DOHH2 (cell line): ENCODE data around the gene ATE1.

ENCODE experiments used
- H3F3A ChIP-seq: fragments of 200-600 bp; sonication (generic), shearing (Covaris generic); 2 replicates; pipeline ENCODE4 v1.6.0; 2016; ENCODE audit warnings: antibody characterized with exemption, mild to moderate bottlenecking; ENCODE audit not compliant: control insufficient read depth, insufficient read depth
- H3K27ac ChIP-seq: fragments of 200-600 bp; sonication (generic); 2 replicates; pipeline ENCODE4 v1.5.1; 2014; ENCODE audit warnings: low read depth, mild to moderate bottlenecking, low read length, moderate library complexity
- H3K27me3 ChIP-seq: fragments of 200-600 bp; sonication (generic); 2 replicates; pipeline ENCODE4 v1.6.1; 2014; ENCODE audit warnings: mild to moderate bottlenecking, low read length, mixed read lengths; ENCODE audit not compliant: control insufficient read depth
- H3K36me3 ChIP-seq: fragments of 200-600 bp; sonication (generic); 2 replicates; pipeline ENCODE4 v1.6.1; 2014; ENCODE audit warnings: mild to moderate bottlenecking, low read length, moderate library complexity, mixed read lengths; ENCODE audit not compliant: control insufficient read depth
- H3K4me1 ChIP-seq: fragments of 200-600 bp; sonication (generic); 2 replicates; pipeline ENCODE4 v1.6.1; 2014; ENCODE audit warnings: mild to moderate bottlenecking, low read length, mixed read lengths; ENCODE audit not compliant: control insufficient read depth
- H3K4me2 ChIP-seq: fragments of 200-600 bp; sonication (generic); 2 replicates; pipeline ENCODE4 v1.6.0; 2014; ENCODE audit warnings: mild to moderate bottlenecking, low read length, moderate library complexity
- H3K4me3 ChIP-seq: fragments of 200-600 bp; sonication (generic); 2 replicates; pipeline ENCODE4 v1.5.1; 2014; ENCODE audit warnings: mild to moderate bottlenecking, low read length, mixed read lengths
- H3K79me2 ChIP-seq: fragments of 200-600 bp; sonication (generic); 2 replicates; pipeline ENCODE4 v1.6.1; 2014; ENCODE audit warnings: mild to moderate bottlenecking, low read length, mixed read lengths; ENCODE audit not compliant: control insufficient read depth
- H3K9me2 ChIP-seq: fragments of 200-600 bp; sonication (generic); replicated peaks from 2 replicates; pipeline ENCODE4 v1.6.1; 2014; ENCODE audit warnings: mild to moderate bottlenecking, low read length, mixed read lengths; ENCODE audit not compliant: control insufficient read depth
- H3K9me3 ChIP-seq: fragments of 200-600 bp; sonication (generic); 2 replicates; pipeline ENCODE4 v1.6.1; 2014; ENCODE audit warnings: antibody characterized with exemption, low read length, mixed read lengths; ENCODE audit not compliant: control insufficient read depth, insufficient read depth
- H4K20me1 ChIP-seq: fragments of 200-600 bp; sonication (generic); 2 replicates; pipeline ENCODE4 v1.6.0; 2014; ENCODE audit warnings: low read depth, mild to moderate bottlenecking, antibody characterized with exemption, low read length, moderate library complexity; ENCODE audit not compliant: control insufficient read depth, insufficient read depth
- EZH2phosphoT487 ChIP-seq: fragments of 200-600 bp; sonication (generic); IDR thresholded peaks from 2 replicates; pipeline ENCODE4 v1.6.1; 2017; ENCODE audit warnings: borderline replicate concordance, mild to moderate bottlenecking, antibody characterized with exemption, low read length, moderate library complexity, mixed read lengths
- TF ChIP-seq, protein P1 (sequence below): fragments of 200-600 bp; sonication (generic); IDR thresholded peaks from one replicate; pipeline ENCODE4 v1.5.1; 2014; ENCODE audit warnings: antibody characterized with exemption, mild to moderate bottlenecking, low read depth, low read length; ENCODE audit not compliant: poor library complexity, severe bottlenecking

The ATE1 gene

DNA sequence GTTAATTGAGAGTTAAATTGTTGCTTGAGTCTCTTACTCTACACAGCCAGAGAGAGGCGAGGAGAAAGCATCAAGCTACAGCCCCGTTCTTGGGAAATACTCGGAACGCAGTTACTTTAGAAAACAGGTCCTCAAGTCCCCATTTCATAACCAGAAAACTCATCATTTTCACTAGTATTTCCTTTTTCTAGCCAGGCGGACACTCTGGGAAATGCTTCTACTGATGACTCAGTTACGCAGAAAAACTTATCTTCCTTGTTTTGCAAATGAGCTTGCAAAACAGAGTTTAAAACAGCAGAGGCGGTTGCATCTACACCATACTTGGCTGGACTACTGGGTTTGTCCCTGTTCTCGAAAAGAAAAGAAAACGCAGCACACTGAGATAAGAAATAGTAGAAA lies 218.2 kb downstream of the ATE1 start:
- Histone ChIP-seq H4K20me1 (no peaks in the 10 kb centered on the region), H3K4me3 (no peak overlapping the region)
- TF ChIP-seq, protein P1, sequence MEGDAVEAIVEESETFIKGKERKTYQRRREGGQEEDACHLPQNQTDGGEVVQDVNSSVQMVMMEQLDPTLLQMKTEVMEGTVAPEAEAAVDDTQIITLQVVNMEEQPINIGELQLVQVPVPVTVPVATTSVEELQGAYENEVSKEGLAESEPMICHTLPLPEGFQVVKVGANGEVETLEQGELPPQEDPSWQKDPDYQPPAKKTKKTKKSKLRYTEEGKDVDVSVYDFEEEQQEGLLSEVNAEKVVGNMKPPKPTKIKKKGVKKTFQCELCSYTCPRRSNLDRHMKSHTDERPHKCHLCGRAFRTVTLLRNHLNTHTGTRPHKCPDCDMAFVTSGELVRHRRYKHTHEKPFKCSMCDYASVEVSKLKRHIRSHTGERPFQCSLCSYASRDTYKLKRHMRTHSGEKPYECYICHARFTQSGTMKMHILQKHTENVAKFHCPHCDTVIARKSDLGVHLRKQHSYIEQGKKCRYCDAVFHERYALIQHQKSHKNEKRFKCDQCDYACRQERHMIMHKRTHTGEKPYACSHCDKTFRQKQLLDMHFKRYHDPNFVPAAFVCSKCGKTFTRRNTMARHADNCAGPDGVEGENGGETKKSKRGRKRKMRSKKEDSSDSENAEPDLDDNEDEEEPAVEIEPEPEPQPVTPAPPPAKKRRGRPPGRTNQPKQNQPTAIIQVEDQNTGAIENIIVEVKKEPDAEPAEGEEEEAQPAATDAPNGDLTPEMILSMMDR = no peak
- no peak for TF ChIP-seq EZH2phosphoT487

DNA sequence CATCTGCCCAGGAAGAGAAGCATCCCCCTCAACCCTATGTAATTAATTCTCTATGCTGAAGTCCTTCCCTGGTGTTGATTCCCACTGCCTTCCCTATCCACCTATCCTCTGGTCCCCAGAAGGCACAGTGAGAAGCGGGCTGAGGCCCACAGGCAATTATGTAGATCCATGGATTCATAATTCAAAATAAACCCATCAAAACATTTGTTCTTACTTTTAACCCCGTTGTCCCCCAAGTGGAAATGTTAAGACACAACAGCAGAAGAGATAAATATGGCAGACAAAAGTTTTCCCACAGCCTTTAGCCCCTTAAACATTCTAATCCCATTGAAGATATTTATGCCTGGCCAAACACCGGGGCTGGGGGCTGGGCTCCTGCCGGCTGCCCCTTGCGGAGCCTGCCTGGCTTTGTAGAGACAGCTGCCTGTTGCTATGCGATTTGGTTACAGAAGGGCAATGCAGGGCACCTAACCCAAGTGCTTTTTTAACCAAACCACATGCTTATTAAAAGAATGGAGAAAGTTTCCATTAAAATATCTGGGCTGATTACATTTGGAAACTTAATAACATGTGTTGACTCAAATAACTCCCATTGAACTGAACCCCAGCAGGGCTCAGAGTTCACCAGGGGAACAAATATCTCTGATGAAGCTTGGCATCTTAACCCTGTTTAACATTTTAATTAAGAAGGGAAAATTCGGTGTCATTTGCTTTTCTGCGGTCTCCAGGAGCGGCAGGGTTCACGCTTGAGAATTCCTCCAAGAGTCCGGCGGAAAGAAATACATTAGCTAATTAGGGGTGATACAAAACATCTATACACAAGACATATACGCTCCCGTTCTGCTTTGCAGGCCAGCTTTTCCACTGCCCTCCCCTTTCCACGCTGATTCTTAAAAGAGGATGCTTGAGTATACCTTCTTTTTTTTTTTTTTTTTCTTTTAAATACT lies 218.8 kb downstream of the ATE1 start:
- no peak for TF ChIP-seq EZH2phosphoT487
- TF ChIP-seq, protein P1 = no peak
- no peaks in the 10 kb centered on the region for H3K79me2 ChIP-seq
- no peak overlapping the region for H3K4me3 ChIP-seq
- no peaks in the 10 kb centered on the region for H3K27me3 ChIP-seq
- no peaks in the 10 kb centered on the region for H3F3A ChIP-seq
- H3K4me2 ChIP-seq = no peak overlapping the region
- H3K36me3 ChIP-seq = no peaks in the 10 kb centered on the region
- no peaks in the 10 kb centered on the region for H3K9me3 ChIP-seq
- no peaks in the 10 kb centered on the region for H4K20me1 ChIP-seq
- no peak overlapping the region for H3K27ac ChIP-seq
- no peaks in the 10 kb centered on the region for H3K4me1 ChIP-seq
- H3K9me2 ChIP-seq = no peaks in the 10 kb centered on the region

More for the DNA sequence above, 218.2 kb downstream of the ATE1 start:
- Histone ChIP-seq H3K27me3 (no peaks in the 10 kb centered on the region), H3K4me1 (no peaks in the 10 kb centered on the region), H3K9me2 (no peaks in the 10 kb centered on the region), H3K9me3 (no peaks in the 10 kb centered on the region), H3K27ac (no peak overlapping the region), H3K79me2 (no peaks in the 10 kb centered on the region), H3K36me3 (no peaks in the 10 kb centered on the region), H3F3A (no peaks in the 10 kb centered on the region), H3K4me2 (no peak overlapping the region)

DNA sequence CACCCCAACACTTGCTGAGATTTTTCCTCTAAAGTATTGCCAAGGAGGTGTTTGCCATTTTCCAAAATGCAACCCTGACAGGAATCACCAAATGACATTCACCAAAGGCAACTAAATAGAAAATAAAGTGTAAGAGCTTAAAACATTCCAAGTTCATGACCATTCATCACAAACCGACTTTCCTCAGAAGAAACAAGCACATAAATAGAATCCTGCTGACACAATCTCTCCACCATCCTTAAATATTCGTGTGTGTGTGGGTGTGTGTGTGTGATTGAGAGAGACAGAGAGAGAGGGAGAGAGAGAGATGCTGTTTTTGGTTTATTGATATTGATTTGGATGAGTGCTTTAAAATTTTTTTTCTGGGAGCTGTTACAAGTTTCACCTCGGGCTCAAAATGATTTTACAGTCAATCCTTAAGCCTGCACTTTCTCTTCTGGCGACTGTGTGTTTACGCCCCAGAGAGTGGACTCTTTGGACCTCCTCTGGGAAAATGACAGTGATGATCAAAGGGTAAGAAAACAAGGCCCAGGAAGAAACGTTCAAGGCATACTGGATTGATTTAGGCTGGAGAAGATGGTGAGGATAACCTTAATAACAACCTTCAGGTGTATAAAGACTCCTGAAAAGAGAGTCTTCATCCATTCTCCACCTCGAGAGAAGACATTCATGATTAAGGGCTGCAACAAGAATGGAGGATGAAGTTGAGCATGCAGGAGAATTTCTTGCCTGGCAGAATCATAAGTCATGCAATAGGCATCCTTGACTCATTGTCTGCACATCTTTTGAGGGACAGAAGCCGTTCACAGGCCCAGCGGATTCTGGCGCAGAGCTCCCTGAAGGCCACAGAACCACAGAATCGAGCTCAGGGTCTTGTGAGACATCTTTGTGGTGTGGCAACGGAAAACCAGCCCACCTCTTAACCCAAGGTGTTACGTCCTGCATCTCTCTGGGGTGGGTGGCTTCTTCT lies 225.2 kb downstream of the ATE1 start:
- TF ChIP-seq, protein P1 = no peak
- TF ChIP-seq EZH2phosphoT487 = no peak

More for the DNA sequence above, 225.2 kb downstream of the ATE1 start:
- no peaks in the 10 kb centered on the region for H3F3A ChIP-seq
- no peaks in the 10 kb centered on the region for H4K20me1 ChIP-seq
- H3K27me3 ChIP-seq = no peaks in the 10 kb centered on the region
- no peaks in the 10 kb centered on the region for H3K4me1 ChIP-seq
- H3K79me2 ChIP-seq = no peaks in the 10 kb centered on the region
- H3K4me3 ChIP-seq = no peak overlapping the region
- H3K36me3 ChIP-seq = no peaks in the 10 kb centered on the region
- no peaks in the 10 kb centered on the region for H3K9me3 ChIP-seq
- H3K4me2 ChIP-seq = no peak overlapping the region
- no peak overlapping the region for H3K27ac ChIP-seq
- no peaks in the 10 kb centered on the region for H3K9me2 ChIP-seq
